Adipocyte (in vitro differentiated cells): ENCODE data around the gene CNTFR.

Source experiments
- DNase-seq: peaks from one replicate; pipeline ENCODE4 v3.0.0-alpha.2; 2015; ENCODE audit warnings: low read depth
- H3K27me3 ChIP-seq: replicated peaks from 2 replicates; pipeline ENCODE4 v1.7.0; 2013; ENCODE audit warnings: mild to moderate bottlenecking, low read length, moderate library complexity; ENCODE audit not compliant: control insufficient read depth, insufficient read depth
- H3K36me3 ChIP-seq: 2 replicates; pipeline ENCODE4 v1.7.0; 2013; ENCODE audit warnings: low read length, mild to moderate bottlenecking, moderate library complexity; ENCODE audit not compliant: control insufficient read depth, insufficient read depth, severe bottlenecking
- H3K4me1 ChIP-seq: 2 replicates; pipeline ENCODE4 v1.7.0; 2013; ENCODE audit warnings: mild to moderate bottlenecking, low read length, moderate library complexity; ENCODE audit not compliant: control insufficient read depth, insufficient read depth
- H3K4me3 ChIP-seq: 2 replicates; pipeline ENCODE4 v1.7.0; 2013; ENCODE audit warnings: mild to moderate bottlenecking, low read length, moderate library complexity
- H3K9ac ChIP-seq: 2 replicates; pipeline ENCODE4 v1.7.0; 2013; ENCODE audit warnings: mild to moderate bottlenecking, low read length, moderate library complexity
- H3K9me3 ChIP-seq: 2 replicates; pipeline ENCODE4 v1.7.0; 2013; ENCODE audit warnings: mild to moderate bottlenecking, low read length, moderate library complexity; ENCODE audit not compliant: control insufficient read depth

The CNTFR gene

DNA sequence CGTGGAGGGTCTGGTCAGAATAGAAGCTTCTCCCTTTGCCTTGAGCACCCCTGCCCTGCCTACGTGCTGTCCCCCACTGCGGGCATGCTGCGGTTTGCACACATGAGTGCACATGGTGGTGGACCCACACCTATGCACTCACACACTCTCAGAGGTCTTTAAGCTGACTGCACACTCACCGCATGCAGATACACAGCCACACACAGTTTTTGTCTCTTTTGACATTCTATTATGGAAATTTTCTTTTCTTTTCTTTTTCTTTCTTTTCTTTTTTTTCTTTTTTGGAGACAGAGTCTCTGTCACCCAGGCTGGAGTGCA lies 39.9 kb upstream of the CNTFR start:
- peak overlapping the region; percentile 70 for H3K4me3 ChIP-seq
- no peaks in the 10 kb centered on the region for H3K36me3 ChIP-seq
- H3K9me3 ChIP-seq = no peaks in the 10 kb centered on the region
- peaks cover 57% of the 10 kb centered on the region for H3K27me3 ChIP-seq
- H3K9ac ChIP-seq = no peak overlapping the region
- DNase-seq = no peak
- peaks cover 15% of the 10 kb centered on the region for H3K4me1 ChIP-seq

DNA sequence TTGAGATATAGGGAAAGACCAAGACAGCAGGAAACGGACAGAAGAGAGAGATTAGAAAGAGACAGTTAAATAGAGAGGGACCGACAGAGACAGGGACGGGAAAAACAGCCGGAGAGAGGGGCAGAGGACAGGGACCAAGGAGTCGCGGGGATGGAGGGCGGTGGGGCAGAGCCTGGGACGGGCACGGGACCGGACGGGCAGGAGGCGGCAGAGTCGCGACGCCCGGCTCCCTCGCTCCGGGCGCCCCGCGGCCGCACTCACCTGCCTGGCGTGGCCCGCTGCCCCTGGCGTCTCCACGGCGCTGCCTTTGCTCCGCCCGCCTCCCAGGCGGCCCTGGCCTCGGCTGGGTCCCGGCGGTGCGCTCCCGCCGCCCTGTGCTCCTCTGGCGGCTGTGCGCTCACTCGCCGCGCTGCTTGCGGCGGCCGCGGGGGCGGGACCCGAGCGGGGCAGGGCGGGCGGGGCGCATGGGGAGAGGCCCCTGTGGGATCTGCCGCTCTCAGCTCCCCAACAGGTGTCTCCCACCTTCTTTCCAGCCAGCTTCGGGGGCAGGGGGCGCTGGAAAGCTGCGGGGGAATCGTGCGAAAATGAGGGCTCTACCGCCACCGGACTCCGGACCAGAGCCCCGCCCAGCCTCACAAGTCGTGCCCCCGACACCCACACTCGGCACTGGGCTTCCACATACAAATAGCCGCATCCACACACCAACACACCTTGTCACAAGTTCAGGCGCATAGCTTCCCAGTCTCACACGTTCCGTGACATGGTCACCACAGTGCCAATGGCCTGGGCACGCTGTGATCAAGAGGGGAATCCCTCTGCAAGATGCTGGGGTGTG lies 39.3 kb upstream of the CNTFR start, which contains the start of gene ARID3C:
Gene ARID3C (minus strand): TSS at position 411 of the 835 bp plus-strand sequence. CDS start 1,052 bp downstream, outside the sequence.
- H3K9me3 ChIP-seq = no peaks in the 10 kb centered on the region
- H3K4me1 ChIP-seq = peaks cover 15% of the 10 kb centered on the region
- H3K9ac ChIP-seq = no peak within 1 kb of the TSS
- H3K4me3 ChIP-seq = peak within 1 kb of the TSS; percentile 70
- H3K36me3 ChIP-seq = no peaks in the 10 kb centered on the region
- peak; percentile 68 for DNase-seq
- H3K27me3 ChIP-seq = peaks cover 63% of the 10 kb centered on the region

DNA sequence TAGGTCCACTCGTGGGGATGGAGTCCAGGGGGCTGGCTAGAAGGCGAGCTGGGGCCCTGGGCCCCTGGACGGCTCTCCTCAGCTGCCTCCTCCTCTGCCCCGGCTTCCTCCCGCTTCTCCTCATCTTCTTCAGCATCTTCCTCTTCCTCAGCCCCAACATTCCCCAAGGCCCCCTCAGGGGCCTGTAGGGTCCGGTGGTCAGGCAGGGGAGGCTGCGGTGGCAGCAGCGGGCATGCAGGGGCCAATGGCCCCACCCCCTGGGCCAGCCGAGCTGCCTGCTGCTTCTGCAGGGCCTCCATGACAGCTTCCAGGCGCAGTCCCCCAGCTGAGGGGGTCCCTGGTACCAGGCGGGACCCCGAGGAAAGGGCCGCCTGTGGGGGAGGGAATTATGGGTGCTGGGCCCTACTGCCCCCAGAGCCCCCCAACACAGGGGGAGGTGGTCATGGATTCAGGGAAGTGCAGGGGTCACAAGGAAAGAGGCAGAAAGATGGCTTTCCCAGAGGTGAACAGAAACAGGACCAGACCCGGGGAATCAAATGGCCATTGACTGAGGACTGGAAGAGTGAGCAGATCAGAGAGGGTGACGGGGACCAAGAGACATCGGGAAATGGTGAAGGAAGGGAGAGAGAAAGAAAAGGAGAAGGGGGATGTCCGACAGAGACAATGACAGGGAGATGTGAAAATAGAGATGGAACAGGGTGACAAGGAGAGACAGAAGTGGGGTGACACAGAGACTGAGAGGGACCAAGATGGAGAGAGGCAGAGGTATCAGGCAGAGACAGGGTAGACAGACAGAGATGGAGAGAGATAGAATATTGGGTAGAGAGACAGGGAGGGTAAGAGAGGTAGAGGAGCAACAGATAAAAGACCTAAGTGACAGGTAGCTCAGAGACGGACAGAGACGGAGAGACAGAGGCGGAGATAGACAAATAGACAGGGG lies 38.5 kb upstream of the CNTFR start:
- peaks cover 8% of the 10 kb centered on the region for H3K4me1 ChIP-seq
- no peaks in the 10 kb centered on the region for H3K36me3 ChIP-seq
- no peak overlapping the region for H3K9ac ChIP-seq
- peaks cover 70% of the 10 kb centered on the region for H3K27me3 ChIP-seq
- DNase-seq = no peak
- no peaks in the 10 kb centered on the region for H3K9me3 ChIP-seq
- peak overlapping the region; percentile 70 for H3K4me3 ChIP-seq

DNA sequence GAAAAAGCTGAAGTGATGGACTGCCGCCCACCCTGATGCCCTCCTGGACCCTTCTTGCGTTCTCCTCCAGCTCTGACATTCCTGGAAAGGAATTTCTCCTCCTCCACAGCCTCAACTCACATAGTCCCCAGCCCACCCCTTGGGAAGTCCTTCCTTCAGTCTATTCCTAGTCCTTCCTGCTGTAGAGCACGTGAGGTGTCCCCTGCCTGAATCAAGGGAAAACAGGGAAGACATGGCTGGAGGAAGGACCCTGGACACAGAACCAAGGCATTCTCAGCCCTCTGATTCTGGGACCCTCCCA lies 35.6 kb upstream of the CNTFR start:
- no peak overlapping the region for H3K4me3 ChIP-seq
- no peaks in the 10 kb centered on the region for H3K36me3 ChIP-seq
- peaks cover 71% of the 10 kb centered on the region for H3K27me3 ChIP-seq
- no peak overlapping the region for H3K9ac ChIP-seq
- no peaks in the 10 kb centered on the region for H3K9me3 ChIP-seq
- H3K4me1 ChIP-seq = peaks cover 8% of the 10 kb centered on the region
- no peak for DNase-seq

DNA sequence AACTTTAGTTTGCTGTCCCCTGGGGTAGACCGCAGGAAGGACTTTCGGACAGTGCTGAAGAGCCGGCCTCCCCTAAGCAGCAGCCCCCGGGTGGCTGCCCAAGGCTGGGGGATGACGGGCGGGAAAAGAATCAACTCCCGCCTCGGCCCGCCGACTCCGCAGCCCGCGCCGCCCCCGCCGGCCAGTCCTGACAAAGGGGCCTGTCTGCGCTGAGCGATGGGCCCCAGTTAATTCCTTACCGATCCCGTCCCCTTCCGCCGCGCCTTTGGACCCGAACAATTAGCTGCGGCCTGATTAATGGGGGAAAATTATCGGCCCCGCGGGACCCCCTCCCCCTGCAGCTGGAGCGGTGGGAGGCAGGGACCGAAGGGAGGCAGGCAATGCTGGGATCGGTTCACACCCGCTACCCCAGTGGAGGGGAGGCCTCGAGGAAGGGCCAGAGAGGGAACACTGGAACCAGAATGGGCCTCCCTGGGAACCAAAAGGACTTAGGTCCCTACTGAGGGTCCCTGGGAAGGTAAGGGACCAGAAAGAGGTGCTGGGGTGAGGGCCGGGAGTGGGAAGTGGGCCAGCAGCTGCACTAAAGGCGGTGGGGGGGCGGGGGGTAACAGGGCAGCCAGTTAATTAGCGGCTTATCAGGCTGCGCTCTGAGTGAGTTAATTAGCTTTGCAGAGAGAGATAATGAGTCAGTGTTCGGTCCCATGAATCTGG lies 35.1 kb upstream of the CNTFR start:
- no peak overlapping the region for H3K4me3 ChIP-seq
- H3K4me1 ChIP-seq = peaks cover 10% of the 10 kb centered on the region
- H3K27me3 ChIP-seq = peaks cover 67% of the 10 kb centered on the region
- H3K36me3 ChIP-seq = no peaks in the 10 kb centered on the region
- no peak overlapping the region for H3K9ac ChIP-seq
- no peak for DNase-seq
- no peaks in the 10 kb centered on the region for H3K9me3 ChIP-seq

DNA sequence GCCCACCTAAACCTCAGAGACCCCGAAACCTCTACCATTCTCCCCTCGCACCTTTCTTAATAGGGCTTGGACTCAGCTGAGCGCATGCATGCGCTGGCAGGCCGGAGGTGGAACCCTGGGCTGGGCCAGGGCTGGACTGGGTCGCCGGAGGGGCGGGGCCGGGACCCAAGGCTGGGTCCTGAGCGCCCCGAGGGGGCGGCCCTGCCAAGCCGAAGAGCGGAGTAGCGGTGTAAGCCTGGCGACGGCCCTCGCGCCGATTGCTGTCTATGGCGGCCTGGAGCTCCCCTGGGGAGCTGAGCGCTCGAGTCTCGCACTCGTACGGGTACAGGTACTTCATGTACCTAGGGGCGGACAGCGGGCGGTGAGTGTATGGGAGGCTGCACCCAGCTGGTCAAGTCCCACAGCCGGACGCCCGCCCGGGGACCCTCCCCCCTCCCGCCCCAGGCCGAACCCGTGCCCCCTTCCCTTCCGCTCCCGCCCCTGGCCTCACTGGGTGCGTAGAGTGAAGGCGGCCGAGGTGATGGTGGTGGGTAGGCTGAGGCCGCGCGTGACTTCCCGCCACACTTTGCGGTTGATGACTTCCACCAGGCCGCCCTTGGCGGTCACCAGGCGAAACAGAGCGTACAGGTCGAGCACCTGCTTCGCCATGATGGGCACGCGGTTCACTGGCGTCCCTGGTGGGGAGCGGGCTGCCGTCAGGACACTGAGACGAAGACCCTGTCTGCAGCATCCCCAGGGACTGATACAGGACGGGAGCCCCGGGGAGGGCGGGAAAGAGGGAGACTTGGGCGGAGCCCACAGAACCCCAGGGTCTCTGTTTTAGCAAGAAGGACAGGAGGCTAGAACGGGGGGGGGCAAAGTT lies 34.1 kb upstream of the CNTFR start:
- Histone ChIP-seq H3K9me3 (no peaks in the 10 kb centered on the region), H3K4me1 (peaks cover 12% of the 10 kb centered on the region), H3K36me3 (no peaks in the 10 kb centered on the region), H3K4me3 (no peak overlapping the region), H3K9ac (no peak overlapping the region), H3K27me3 (peaks cover 59% of the 10 kb centered on the region)
- no peak for DNase-seq

DNA sequence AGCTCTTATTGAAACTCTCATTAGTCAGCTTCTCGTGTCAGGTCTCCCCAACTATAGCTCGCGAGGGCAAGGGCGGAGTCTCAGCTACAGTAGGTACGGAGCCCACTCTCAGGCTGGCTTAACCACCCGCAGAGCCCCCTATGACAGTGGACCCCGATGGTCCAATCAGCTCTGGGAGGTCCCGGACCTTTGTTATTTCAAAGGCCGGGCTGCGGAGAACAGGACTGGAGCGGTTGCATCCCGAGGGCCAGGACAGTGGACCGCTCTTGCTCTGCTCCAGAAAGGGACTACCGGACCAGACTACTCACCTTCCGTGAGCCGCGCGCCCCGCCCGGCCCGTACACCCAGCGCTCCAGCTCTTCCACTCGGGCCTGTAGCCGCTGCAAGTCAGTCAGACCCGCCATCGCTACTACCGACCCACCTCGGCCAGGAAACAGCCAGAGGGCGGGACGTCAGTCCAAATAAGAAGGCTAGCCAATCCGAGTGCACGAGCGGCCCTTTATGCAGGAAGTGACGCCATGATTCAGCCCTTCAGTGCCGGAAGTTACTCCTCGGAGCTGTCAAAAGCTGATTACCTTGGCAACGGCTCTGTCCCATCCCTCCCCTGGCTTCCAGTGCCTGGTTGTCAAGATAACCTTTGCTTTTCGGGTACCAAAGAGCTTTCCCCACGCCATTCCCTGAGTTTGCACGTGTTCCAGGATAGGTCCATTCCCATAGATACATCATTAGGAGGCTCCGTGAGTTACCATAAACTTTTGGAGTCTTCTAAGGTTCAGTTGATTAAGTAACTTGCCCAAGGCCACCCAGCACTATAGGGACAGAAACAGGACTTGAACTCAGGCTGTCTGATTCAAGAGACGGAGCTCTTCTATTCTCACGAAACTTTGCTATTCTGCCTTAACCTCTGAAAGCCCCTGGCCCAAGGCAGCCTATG lies 30.8 kb upstream of the CNTFR start, which contains the start of gene DCTN3:
Gene DCTN3 (minus strand): TSS at position 435 of the 934 bp plus-strand sequence. CDS start 31 bp downstream, at position 404.
- H3K9ac ChIP-seq = peak within 1 kb of the TSS; percentile 91
- H3K4me3 ChIP-seq = peak within 1 kb of the TSS; percentile 93
- peaks cover 9% of the 10 kb centered on the region for H3K4me1 ChIP-seq
- H3K9me3 ChIP-seq = no peaks in the 10 kb centered on the region
- peaks cover 28% of the 10 kb centered on the region for H3K27me3 ChIP-seq
- peaks cover 28% of the 10 kb centered on the region for H3K36me3 ChIP-seq
- peak; percentile 99 for DNase-seq

DNA sequence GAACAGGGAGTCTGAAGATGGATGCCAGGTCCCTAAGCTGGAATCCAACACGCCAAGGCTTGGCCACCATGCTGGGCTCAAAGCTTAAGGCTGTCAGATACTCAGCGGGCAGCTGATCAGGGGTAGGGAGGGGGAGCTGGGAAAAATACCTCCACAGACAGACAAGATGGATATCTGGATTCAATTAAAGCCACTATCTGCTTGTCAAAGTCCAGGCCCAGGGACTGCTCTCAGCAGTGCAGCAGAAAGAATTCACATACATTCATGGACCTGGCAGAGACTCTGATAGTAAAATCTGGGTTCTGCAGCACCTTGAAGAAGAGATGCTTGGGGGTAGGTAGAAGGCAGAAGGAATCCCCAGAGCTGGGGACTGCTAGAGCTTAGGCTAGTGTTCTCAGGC lies 25.6 kb upstream of the CNTFR start:
- Histone ChIP-seq H3K9me3 (no peaks in the 10 kb centered on the region), H3K4me1 (peaks cover 30% of the 10 kb centered on the region), H3K9ac (no peak overlapping the region), H3K36me3 (peaks cover 46% of the 10 kb centered on the region), H3K4me3 (no peak overlapping the region), H3K27me3 (no peaks in the 10 kb centered on the region)
- no peak for DNase-seq

DNA sequence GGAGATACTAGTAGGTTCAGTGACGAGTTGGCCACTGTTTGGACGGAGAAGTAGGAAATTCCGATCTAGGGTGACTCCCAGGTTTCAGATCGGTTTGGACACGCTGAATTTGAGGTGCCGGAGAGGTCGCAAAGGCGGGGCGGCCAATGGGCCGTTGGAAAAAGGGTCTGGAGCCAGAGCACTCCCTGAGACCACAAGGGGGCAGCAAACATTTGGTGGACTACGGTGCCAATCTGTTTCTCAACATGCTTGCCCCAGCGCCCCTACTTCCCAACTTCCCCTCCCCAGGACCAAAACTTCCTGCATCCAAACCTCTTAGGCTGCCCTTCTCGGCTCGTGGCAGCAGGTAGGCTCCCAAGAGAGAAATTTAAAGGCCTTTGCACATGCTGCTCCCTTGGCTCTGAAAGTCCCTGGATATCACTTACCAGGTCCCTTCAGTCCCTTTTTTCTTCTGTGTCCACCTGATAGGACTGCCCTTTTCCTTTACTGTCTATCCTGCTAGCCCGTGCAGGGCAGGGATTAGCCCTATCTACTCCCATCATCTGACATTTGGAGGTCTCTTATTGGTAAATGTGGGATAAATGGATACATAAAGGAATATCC lies 23.4 kb upstream of the CNTFR start:
- H3K9me3 ChIP-seq = no peaks in the 10 kb centered on the region
- H3K4me3 ChIP-seq = peak overlapping the region; percentile 97
- peak; percentile 97 for DNase-seq
- H3K36me3 ChIP-seq = peaks cover 41% of the 10 kb centered on the region
- peak overlapping the region; percentile 99 for H3K9ac ChIP-seq
- H3K4me1 ChIP-seq = peaks cover 21% of the 10 kb centered on the region
- no peaks in the 10 kb centered on the region for H3K27me3 ChIP-seq
